IMR-90 (cell line): Measurements from ENCODE around the gene IRF2BP2. TPM values are rescaled to one million over a fixed set of nuclear protein-coding genes. Genes with fewer than 3 reads are reported as not detected.

Experiments
- ATAC-seq: fragments of 200-7000 bp; cut with Tn5 transposase; 2 replicates; pipeline ENCODE4 v1.9.1; 2020; ENCODE audit warnings: low read depth, mild to moderate bottlenecking, moderate library complexity
- BruUV-seq: library from RNA; stranded (reverse); fragments of 400-500 nt; replicated peaks from 2 replicates; lab custom pipeline; 2021; lab: Mats Ljungman, UMichigan
- CTCF ChIA-PET: fragments of 300-600 bp; formaldehyde crosslinking; extraction: SDS; loops from one replicate; lab custom pipeline; 2021; ENCODE audit warnings: antibody characterized with exemption; lab: Yijun Ruan, JAX
- POLR2A ChIA-PET: fragments of 300-600 bp; sonication (Branson Sonifier 250); formaldehyde crosslinking; loops from one replicate; lab custom pipeline; 2022; ENCODE audit warnings: antibody characterized with exemption; ENCODE audit not compliant: unreplicated experiment; lab: Charles Lee
- DNase-seq: peaks from one replicate; pipeline ENCODE4 v3.0.0; 2013
- H2AFZ ChIP-seq: replicated peaks from 2 replicates; pipeline ENCODE3; 2013; ENCODE audit warnings: low read length, mild to moderate bottlenecking; ENCODE audit not compliant: poor library complexity
- H2AK5ac ChIP-seq: 2 replicates; pipeline ENCODE4 v1.6.1; 2013; ENCODE audit warnings: low read depth, low read length, inconsistent platforms
- H2AK9ac ChIP-seq: replicated peaks from 2 replicates; pipeline ENCODE3; 2013; ENCODE audit warnings: mild to moderate bottlenecking, low read depth, low read length, moderate library complexity; ENCODE audit not compliant: poor library complexity
- H2BK120ac ChIP-seq: 2 replicates; pipeline ENCODE4 v1.6.1; 2013; ENCODE audit warnings: low read depth, low read length, inconsistent platforms
- H2BK15ac ChIP-seq: 3 replicates; pipeline ENCODE4 v1.6.1; 2013; ENCODE audit warnings: low read depth, low read length, inconsistent platforms
- H2BK20ac ChIP-seq: 2 replicates; pipeline ENCODE4 v1.6.1; 2013; ENCODE audit warnings: low read depth, mild to moderate bottlenecking, inconsistent platforms, low read length, moderate library complexity
- H2BK5ac ChIP-seq: 2 replicates; pipeline ENCODE4 v1.6.1; 2013; ENCODE audit warnings: mild to moderate bottlenecking, low read depth, low read length, inconsistent platforms; ENCODE audit not compliant: poor library complexity, severe bottlenecking
- H3K14ac ChIP-seq: replicated peaks from 2 replicates; pipeline ENCODE4 v1.6.1; 2013; ENCODE audit warnings: low read depth, low read length, inconsistent platforms
- H3K18ac ChIP-seq: 2 replicates; pipeline ENCODE4 v1.6.1; 2013; ENCODE audit warnings: low read depth, low read length, control low read depth
- H3K23ac ChIP-seq: 2 replicates; pipeline ENCODE4 v1.6.1; 2013; ENCODE audit warnings: low read depth, low read length, inconsistent platforms
- H3K27ac ChIP-seq: 2 replicates; pipeline ENCODE4 v1.5.1; 2013; ENCODE audit warnings: mild to moderate bottlenecking, control low read depth, low read length; ENCODE audit not compliant: insufficient read depth
- H3K27me3 ChIP-seq: 2 replicates; pipeline ENCODE4 v1.6.1; 2013; ENCODE audit warnings: low read length; ENCODE audit not compliant: control insufficient read depth, insufficient read depth
- H3K36me3 ChIP-seq: 2 replicates; pipeline ENCODE4 v1.6.1; 2013; ENCODE audit warnings: low read length, mixed read lengths; ENCODE audit not compliant: control insufficient read depth, insufficient read depth
- H3K4ac ChIP-seq: 2 replicates; pipeline ENCODE4 v1.6.1; 2013; ENCODE audit warnings: low read depth, low read length, inconsistent platforms
- H3K4me1 ChIP-seq: 2 replicates; pipeline ENCODE4 v1.6.1; 2013; ENCODE audit warnings: low read length, mixed read lengths; ENCODE audit not compliant: control insufficient read depth, insufficient read depth
- H3K4me2 ChIP-seq: 2 replicates; pipeline ENCODE4 v1.6.1; 2013; ENCODE audit warnings: low read depth, mild to moderate bottlenecking, control low read depth, low read length, moderate library complexity
- H3K4me3 ChIP-seq: 2 replicates; pipeline ENCODE4 v1.5.1; 2013; ENCODE audit warnings: low read depth, mild to moderate bottlenecking, control low read depth, low read length, moderate library complexity; ENCODE audit not compliant: insufficient read depth
- H3K56ac ChIP-seq: 2 replicates; pipeline ENCODE4 v1.6.1; 2013; ENCODE audit warnings: low read length, inconsistent platforms; ENCODE audit not compliant: insufficient read depth; ENCODE audit errors: extremely low read depth
- H3K79me1 ChIP-seq, 2 experiments: 2 replicates each; pipeline ENCODE4 v1.6.1; 2013; ENCODE audit warnings: low read length in 2 of 2, inconsistent platforms in 1 of 2, low read depth in 1 of 2
- H3K9ac ChIP-seq: 2 replicates; pipeline ENCODE4 v1.6.1; 2013; ENCODE audit warnings: low read depth, low read length, control low read depth
- H3K9me1 ChIP-seq: 2 replicates; pipeline ENCODE4 v1.6.1; 2013; ENCODE audit warnings: low read length, inconsistent platforms; ENCODE audit not compliant: insufficient read depth
- H3K9me3 ChIP-seq: 2 replicates; pipeline ENCODE4 v1.6.1; 2013; ENCODE audit warnings: low read length; ENCODE audit not compliant: control insufficient read depth, insufficient read depth
- H4K20me1 ChIP-seq: 2 replicates; pipeline ENCODE4 v1.6.1; 2013; ENCODE audit warnings: low read length, inconsistent platforms; ENCODE audit not compliant: insufficient read depth
- H4K5ac ChIP-seq: 2 replicates; pipeline ENCODE4 v1.6.1; 2013; ENCODE audit warnings: mild to moderate bottlenecking, low read depth, low read length, control low read depth
- H4K8ac ChIP-seq, 2 experiments: 2 replicates each; pipeline ENCODE4 v1.6.1; 2013; ENCODE audit warnings: low read depth in 2 of 2, low read length in 2 of 2, control low read depth in 1 of 2, inconsistent platforms in 1 of 2
- H4K91ac ChIP-seq: 2 replicates; pipeline ENCODE4 v1.6.1; 2013; ENCODE audit warnings: low read depth, low read length, inconsistent platforms; ENCODE audit not compliant: insufficient read depth
- BHLHE40 ChIP-seq: fragments of 150-350 bp; IDR thresholded peaks from 2 replicates; pipeline ENCODE4 v1.6.1; 2016; ENCODE audit warnings: mild to moderate bottlenecking, low read depth, low read length
- CEBPB ChIP-seq: IDR thresholded peaks from 2 replicates; pipeline ENCODE4 v1.6.1; 2012; ENCODE audit warnings: low read depth, low read length, improper control_type of control experiment
- CHD1 ChIP-seq: IDR thresholded peaks from 2 replicates; pipeline ENCODE4 v1.6.1; 2012; ENCODE audit warnings: low read depth, low read length, improper control_type of control experiment
- FOS ChIP-seq: fragments of 150-350 bp; IDR thresholded peaks from 2 replicates; pipeline ENCODE4 v1.6.1; 2016; ENCODE audit warnings: low read depth, low read length
- MAFK ChIP-seq: IDR thresholded peaks from 2 replicates; pipeline ENCODE4 v1.6.1; 2012; ENCODE audit warnings: low read depth, low read length, improper control_type of control experiment
- MAZ ChIP-seq: IDR thresholded peaks from 2 replicates; pipeline ENCODE4 v1.6.1; 2012; ENCODE audit warnings: low read depth, mild to moderate bottlenecking, low read length, improper control_type of control experiment, moderate library complexity, borderline replicate concordance
- MXI1 ChIP-seq: IDR thresholded peaks from 2 replicates; pipeline ENCODE4 v1.6.1; 2012; ENCODE audit warnings: low read depth, mild to moderate bottlenecking, low read length, moderate library complexity, borderline replicate concordance
- NFE2L2 ChIP-seq: fragments of 150-350 bp; IDR thresholded peaks from 2 replicates; pipeline ENCODE4 v1.6.1; 2016; ENCODE audit warnings: low read depth, mild to moderate bottlenecking, low read length
- RAD21 ChIP-seq: IDR thresholded peaks from 2 replicates; pipeline ENCODE4 v1.6.1; 2012; ENCODE audit warnings: low read length, improper control_type of control experiment
- RCOR1 ChIP-seq: IDR thresholded peaks from 2 replicates; pipeline ENCODE4 v1.6.1; 2012; ENCODE audit warnings: mild to moderate bottlenecking, low read length, improper control_type of control experiment; ENCODE audit not compliant: insufficient replicate concordance
- RFX5 ChIP-seq: IDR thresholded peaks from 2 replicates; pipeline ENCODE4 v1.8.0; 2012; ENCODE audit warnings: low read depth, mild to moderate bottlenecking, low read length, moderate library complexity
- WGBS, 2 experiments: methylation state at CpG; one replicate each; pipeline versions ENCODE4 v1.1.5 to v1.1.7; 2013; ENCODE audit warnings: missing lambda C conversion rate in 2 of 2; ENCODE audit not compliant: insufficient read length in 1 of 2; ENCODE audit errors: extremely low coverage in 2 of 2; 5-methylcytosine and 5-hydroxymethylcytosine counted together
- dilution Hi-C: fragments of 300-500 bp; cut with HindIII; formaldehyde crosslinking; loops from one replicate; pipeline ENCODE4 v1.14.3; 2018; ENCODE audit warnings: low sequenced_read_pairs; ENCODE audit not compliant: unreplicated experiment
- in situ Hi-C: fragments of 300-500 bp; cut with MboI; formaldehyde crosslinking; loops from 3 replicates; pipeline ENCODE4 v1.14.3; 2019; ENCODE audit warnings: low sequenced_read_pairs, inconsistent platforms, mixed read lengths
- intact Hi-C: fragments of 100-400 bp; cut with micrococcal nuclease; formaldehyde crosslinking; loops from 2 replicates; pipeline ENCODE4 v1.10.0; 2022
- polyA plus RNA-seq, 3 experiments: library from polyadenylated mRNA; depleted of rRNA; stranded (reverse); fragments of >200 nt; gene quantifications; 2 replicates each; pipeline ENCODE4 v1.2.3, GENCODE V29; 2012; ENCODE audit warnings: low replicate concordance in 1 of 3
- total RNA-seq: library from RNA; depleted of rRNA; stranded (reverse); fragments of >200 nt; gene quantifications from 2 replicates; pipeline ENCODE4 v1.2.3, GENCODE V29; 2012
- TF ChIP-seq, protein P1 (sequence below): fragments of 150-350 bp; IDR thresholded peaks from 2 replicates; pipeline ENCODE4 v1.6.1; 2017; ENCODE audit warnings: mild to moderate bottlenecking, antibody characterized with exemption, low read length, low read depth

The IRF2BP2 gene
- total and polyA plus RNA-seq, 2 of the 4 experiments (the other 2 are of a cell fraction): 47.0 to 66.6 TPM

DNA sequence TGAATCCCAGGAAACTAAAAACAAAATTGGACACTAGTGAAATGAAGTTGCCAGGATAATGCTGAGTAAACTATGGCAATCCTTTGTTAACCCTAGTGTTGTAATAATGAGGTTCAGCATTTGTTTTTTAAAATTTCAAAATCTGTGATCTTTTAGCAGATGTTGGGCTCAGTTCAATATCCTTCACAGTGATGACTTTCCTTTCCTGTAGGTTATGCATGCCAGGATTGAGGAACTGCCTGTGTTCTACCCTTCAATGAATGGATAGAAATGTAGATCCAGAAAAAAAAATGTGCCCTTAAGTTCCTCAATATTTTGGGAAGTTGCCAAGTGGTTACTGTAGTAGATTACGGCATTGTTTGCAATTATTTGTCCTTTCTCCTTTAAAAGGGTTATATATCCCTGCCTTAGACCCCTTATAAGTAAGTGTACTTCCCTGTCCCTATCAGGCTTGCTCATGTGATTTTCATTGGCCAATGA, 35.5 kb upstream of the IRF2BP2 start:
- intact Hi-C loops: no loop called here
- H2BK20ac ChIP-seq: no peak overlapping the region
- H3K14ac ChIP-seq: no peak overlapping the region
- H3K27me3 ChIP-seq: no peaks in the 10 kb centered on the region
- dilution Hi-C loops: no loop called here
- DNase-seq: no peak
- no peak overlapping the region for H4K5ac ChIP-seq
- BruUV-seq: no TSS peak
- in situ Hi-C loops: no loop called here
- H3K56ac ChIP-seq: no peak overlapping the region
- H3K36me3 ChIP-seq: no peaks in the 10 kb centered on the region
- no peak overlapping the region for H2BK15ac ChIP-seq
- no peak overlapping the region for H3K4me2 ChIP-seq
- ChIA-PET POLR2A (no interaction called here), CTCF (interaction anchor here (0.7 kb wide), 1 partner anchor 12 kb away, joined by 3 read pairs; no protein-coding TSS in a partner anchor)
- H3K18ac ChIP-seq: no peak overlapping the region
- no peak overlapping the region for H3K27ac ChIP-seq
- H3K9me1 ChIP-seq: peaks cover 4% of the 10 kb centered on the region; the same call in 1 of the 2 replicates
- H3K79me1 ChIP-seq: no peaks in the 10 kb centered on the region
- H2AK5ac ChIP-seq: no peak overlapping the region
- ATAC-seq: no peak
- no peak overlapping the region for H2AK9ac ChIP-seq
- H3K4ac ChIP-seq: no peak overlapping the region
- H3K9me3 ChIP-seq: peaks cover 8% of the 10 kb centered on the region
- H3K9ac ChIP-seq: no peak overlapping the region
- no peak overlapping the region for H3K4me3 ChIP-seq
- H4K91ac ChIP-seq: no peak overlapping the region
- H2BK5ac ChIP-seq: no peak overlapping the region
- no peak overlapping the region for H3K23ac ChIP-seq
- no peaks in the 10 kb centered on the region for H4K20me1 ChIP-seq
- no CpG with 5 or more reads among the region's 1 CpG for WGBS, 2 experiments
- no peak overlapping the region for H2AFZ ChIP-seq
- no peak overlapping the region for H4K8ac ChIP-seq
- TF ChIP-seq RCOR1: no peak
- TF ChIP-seq, protein P1, sequence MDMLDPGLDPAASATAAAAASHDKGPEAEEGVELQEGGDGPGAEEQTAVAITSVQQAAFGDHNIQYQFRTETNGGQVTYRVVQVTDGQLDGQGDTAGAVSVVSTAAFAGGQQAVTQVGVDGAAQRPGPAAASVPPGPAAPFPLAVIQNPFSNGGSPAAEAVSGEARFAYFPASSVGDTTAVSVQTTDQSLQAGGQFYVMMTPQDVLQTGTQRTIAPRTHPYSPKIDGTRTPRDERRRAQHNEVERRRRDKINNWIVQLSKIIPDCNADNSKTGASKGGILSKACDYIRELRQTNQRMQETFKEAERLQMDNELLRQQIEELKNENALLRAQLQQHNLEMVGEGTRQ: no peak
- no peak for TF ChIP-seq FOS
- no peak for TF ChIP-seq NFE2L2
- TF ChIP-seq MAFK: no peak
- TF ChIP-seq BHLHE40: no peak
- TF ChIP-seq RAD21: no peak
- TF ChIP-seq RFX5: no peak
- TF ChIP-seq MAZ: no peak
- no peak for TF ChIP-seq CHD1
- no peak for TF ChIP-seq MXI1
- no peak for TF ChIP-seq CEBPB
- no peak overlapping the region for H2BK120ac ChIP-seq
- H3K4me1 ChIP-seq: no peaks in the 10 kb centered on the region
